ENCODE data around the gene MDFI.

The MDFI gene

GRCh38 chr6:41667195-41667594, 28.9 kb downstream of the MDFI start:
- Histone ChIP-seq H3K27ac (no peak overlapping the region), H3K4me2 (peak overlapping the region; percentile 67), H3K9me3 (0 out of 2 replicates have a peak, but pooled peaks cover 4% of the 10 kb centered on the region), H3K36me3 (no peaks in the 10 kb centered on the region), H3K27me3 (no peaks in the 10 kb centered on the region), H3K4me3 (no peak overlapping the region), H3K4me1 (peaks cover 35% of the 10 kb centered on the region), H4K20me1 (no peaks in the 10 kb centered on the region), H3K9ac (no peak overlapping the region)
- no peak for TF ChIP-seq Cebpa-rat (IDR thresholded peaks at IDR 0.05)

- Histone ChIP-seq H3K27ac (no peak overlapping the region), H3K36me3 (no peaks in the 10 kb centered on the region), H3K4me2 (no peak overlapping the region), H3K9me3 (0 out of 2 replicates have a peak, but pooled peaks cover 4% of the 10 kb centered on the region), H3K4me3 (no peak overlapping the region), H4K20me1 (no peaks in the 10 kb centered on the region), H3K4me1 (peaks cover 53% of the 10 kb centered on the region), H3K27me3 (no peaks in the 10 kb centered on the region), H3K9ac (no peak overlapping the region)
- no peak for TF ChIP-seq Cebpa-rat (IDR thresholded peaks at IDR 0.05)
Observed at GRCh38 chr6:41668968-41669367, 30.7 kb downstream of the MDFI start.

GRCh38 chr6:41670703-41671360, 32.6 kb downstream of the MDFI start:
- Histone ChIP-seq H3K27ac (peak overlapping the region; percentile 36; the same call in 1 of the 2 replicates), H3K27me3 (no peaks in the 10 kb centered on the region), H3K4me2 (peak overlapping the region; percentile 79; the same call in 1 of the 2 replicates), H4K20me1 (no peaks in the 10 kb centered on the region), H3K4me1 (peaks cover 72% of the 10 kb centered on the region), H3K9ac (no peak overlapping the region), H3K4me3 (no peak overlapping the region), H3K36me3 (no peaks in the 10 kb centered on the region), H3K9me3 (0 out of 2 replicates have a peak, but pooled peaks cover 4% of the 10 kb centered on the region)
- no peak for TF ChIP-seq Cebpa-rat (IDR thresholded peaks at IDR 0.05)

- peak overlapping the region; percentile 79 for H3K4me2 ChIP-seq
- H3K9ac ChIP-seq = no peak overlapping the region
- H3K9me3 ChIP-seq = 0 out of 2 replicates have a peak, but pooled peaks cover 4% of the 10 kb centered on the region
- no peaks in the 10 kb centered on the region for H3K27me3 ChIP-seq
- no peaks in the 10 kb centered on the region for H3K36me3 ChIP-seq
- no peak for TF ChIP-seq Cebpa-rat (IDR thresholded peaks at IDR 0.05)
- H3K27ac ChIP-seq = peak overlapping the region; percentile 36; the same call in 1 of the 2 replicates
- peaks cover 73% of the 10 kb centered on the region for H3K4me1 ChIP-seq
- no peak overlapping the region for H3K4me3 ChIP-seq
- H4K20me1 ChIP-seq = no peaks in the 10 kb centered on the region
Observed at GRCh38 chr6:41671376-41671775, 33.1 kb downstream of the MDFI start.

GRCh38 chr6:41672016-41672415, 33.7 kb downstream of the MDFI start:
- no peaks in the 10 kb centered on the region for H3K27me3 ChIP-seq
- H3K4me1 ChIP-seq = peaks cover 68% of the 10 kb centered on the region
- TF ChIP-seq Cebpa-rat (IDR thresholded peaks at IDR 0.05) = no peak

GRCh38 chr6:41672816-41673703, 34.8 kb downstream of the MDFI start:
- H3K36me3 ChIP-seq = no peaks in the 10 kb centered on the region
- H3K27me3 ChIP-seq = no peaks in the 10 kb centered on the region
- 0 out of 2 replicates have a peak, but pooled peaks cover 4% of the 10 kb centered on the region for H3K9me3 ChIP-seq
- TF ChIP-seq Cebpa-rat (IDR thresholded peaks at IDR 0.05) = no peak
- no peak overlapping the region for H3K27ac ChIP-seq
- peak overlapping the region; percentile 79 for H3K4me2 ChIP-seq
- no peaks in the 10 kb centered on the region for H4K20me1 ChIP-seq
- no peak overlapping the region for H3K4me3 ChIP-seq
- peaks cover 58% of the 10 kb centered on the region for H3K4me1 ChIP-seq
- H3K9ac ChIP-seq = no peak overlapping the region

More at GRCh38 chr6:41672016-41672415, 33.7 kb downstream of the MDFI start:
- Histone ChIP-seq H3K9ac (no peak overlapping the region), H3K27ac (no peak overlapping the region), H3K4me2 (peak overlapping the region; percentile 79), H3K36me3 (no peaks in the 10 kb centered on the region), H3K4me3 (no peak overlapping the region), H4K20me1 (no peaks in the 10 kb centered on the region), H3K9me3 (0 out of 2 replicates have a peak, but pooled peaks cover 4% of the 10 kb centered on the region)

GRCh38 chr6:41673704-41674000, 35.4 kb downstream of the MDFI start:
- H3K4me1 ChIP-seq = peaks cover 57% of the 10 kb centered on the region
- H3K4me2 ChIP-seq = peak overlapping the region; percentile 79
- TF ChIP-seq Cebpa-rat (IDR thresholded peaks at IDR 0.05) = no peak
- H3K27ac ChIP-seq = no peak overlapping the region
- H3K9me3 ChIP-seq = 0 out of 2 replicates have a peak, but pooled peaks cover 4% of the 10 kb centered on the region
- no peak overlapping the region for H3K4me3 ChIP-seq
- H4K20me1 ChIP-seq = no peaks in the 10 kb centered on the region
- no peaks in the 10 kb centered on the region for H3K36me3 ChIP-seq
- no peak overlapping the region for H3K9ac ChIP-seq
- H3K27me3 ChIP-seq = no peaks in the 10 kb centered on the region

GRCh38 chr6:41674231-41675000, 36.1 kb downstream of the MDFI start:
- Histone ChIP-seq H3K4me1 (peaks cover 56% of the 10 kb centered on the region), H3K4me3 (no peak overlapping the region), H3K27me3 (no peaks in the 10 kb centered on the region), H3K4me2 (peak overlapping the region; percentile 79; the same call in 1 of the 2 replicates), H4K20me1 (no peaks in the 10 kb centered on the region), H3K36me3 (no peaks in the 10 kb centered on the region), H3K27ac (no peak overlapping the region), H3K9me3 (no peaks in the 10 kb centered on the region), H3K9ac (no peak overlapping the region)
- no peak for TF ChIP-seq Cebpa-rat (IDR thresholded peaks at IDR 0.05)

GRCh38 chr6:41675176-41675775, 37.0 kb downstream of the MDFI start:
- H3K27ac ChIP-seq = no peak overlapping the region

More at GRCh38 chr6:41675176-41675775, 37.0 kb downstream of the MDFI start:
- TF ChIP-seq Cebpa-rat (IDR thresholded peaks at IDR 0.05) = no peak
- no peak overlapping the region for H3K9ac ChIP-seq
- H3K4me3 ChIP-seq = no peak overlapping the region
- H3K4me2 ChIP-seq = no peak overlapping the region
- H3K9me3 ChIP-seq = no peaks in the 10 kb centered on the region
- H3K36me3 ChIP-seq = no peaks in the 10 kb centered on the region
- H3K4me1 ChIP-seq = peaks cover 56% of the 10 kb centered on the region
- no peaks in the 10 kb centered on the region for H4K20me1 ChIP-seq
- no peaks in the 10 kb centered on the region for H3K27me3 ChIP-seq

Data from BLaER1 (cell line).